Ishikawa (cell line): Measurements from ENCODE around the gene CABP7.

Source experiments
- CEBPB ChIP-seq: IDR thresholded peaks from 2 replicates; pipeline ENCODE4 v1.6.1; 2012
- CREB1 ChIP-seq: IDR thresholded peaks from 2 replicates; pipeline ENCODE4 v1.6.1; 2012; ENCODE audit warnings: low read depth
- EGR1 ChIP-seq: IDR thresholded peaks from 2 replicates; pipeline ENCODE4 v1.6.1; 2012
- EP300 ChIP-seq: IDR thresholded peaks from 2 replicates; pipeline ENCODE4 v1.6.1; 2012; ENCODE audit warnings: borderline replicate concordance
- FOXM1 ChIP-seq: IDR thresholded peaks from 2 replicates; pipeline ENCODE4 v1.6.1; 2012; ENCODE audit warnings: low read depth, borderline replicate concordance
- MAX ChIP-seq: IDR thresholded peaks from 2 replicates; pipeline ENCODE4 v1.6.1; 2012
- NFIC ChIP-seq: IDR thresholded peaks from 2 replicates; pipeline ENCODE4 v1.6.1; 2012
- RAD21 ChIP-seq: IDR thresholded peaks from 2 replicates; pipeline ENCODE4 v1.6.1; 2012; ENCODE audit warnings: low read depth
- TAF1 ChIP-seq: IDR thresholded peaks from 2 replicates; pipeline ENCODE4 v1.6.1; 2012; ENCODE audit warnings: low read depth, mild to moderate bottlenecking
- TCF12 ChIP-seq: IDR thresholded peaks from 2 replicates; pipeline ENCODE4 v1.6.1; 2012; ENCODE audit warnings: low read depth
- TEAD4 ChIP-seq: IDR thresholded peaks from 2 replicates; pipeline ENCODE4 v1.6.1; 2012
- USF1 ChIP-seq: IDR thresholded peaks from 2 replicates; pipeline ENCODE4 v1.6.1; 2012
- YY1 ChIP-seq: IDR thresholded peaks from 2 replicates; pipeline ENCODE4 v1.6.1; 2012; ENCODE audit warnings: low read depth
- ZBTB7A ChIP-seq: IDR thresholded peaks from 2 replicates; pipeline ENCODE4 v1.6.1; 2012; ENCODE audit warnings: low read depth
- TF ChIP-seq, protein P1 (sequence below): IDR thresholded peaks from 2 replicates; pipeline ENCODE4 v1.6.1; 2012; ENCODE audit warnings: low read depth, mild to moderate bottlenecking

Gene CABP7

DNA sequence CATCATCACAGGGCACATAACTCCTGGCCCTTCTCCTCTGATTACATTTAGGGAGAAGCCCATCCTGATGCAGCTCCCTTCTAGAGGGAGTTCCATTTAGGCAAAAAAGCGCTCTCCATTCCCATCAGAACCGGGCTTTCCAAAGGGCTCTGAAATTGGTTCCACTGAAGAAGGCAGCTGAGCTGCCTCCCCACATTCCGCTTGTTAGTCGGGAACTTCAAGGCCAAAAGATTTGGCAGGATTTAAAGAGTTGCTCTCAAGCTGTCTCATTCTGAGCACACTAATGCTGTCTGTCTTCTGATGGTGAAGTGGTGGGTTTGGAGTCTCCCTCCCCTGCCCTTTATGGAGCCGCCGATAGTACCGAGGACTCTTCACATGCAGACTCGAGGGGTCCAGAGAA, 26.6 kb upstream of the CABP7 start:
- TF ChIP-seq YY1 (no peak), EGR1 (no peak), RAD21 (no peak), NFIC (no peak), TEAD4 (no peak), MAX (no peak)
- TF ChIP-seq, protein P1, sequence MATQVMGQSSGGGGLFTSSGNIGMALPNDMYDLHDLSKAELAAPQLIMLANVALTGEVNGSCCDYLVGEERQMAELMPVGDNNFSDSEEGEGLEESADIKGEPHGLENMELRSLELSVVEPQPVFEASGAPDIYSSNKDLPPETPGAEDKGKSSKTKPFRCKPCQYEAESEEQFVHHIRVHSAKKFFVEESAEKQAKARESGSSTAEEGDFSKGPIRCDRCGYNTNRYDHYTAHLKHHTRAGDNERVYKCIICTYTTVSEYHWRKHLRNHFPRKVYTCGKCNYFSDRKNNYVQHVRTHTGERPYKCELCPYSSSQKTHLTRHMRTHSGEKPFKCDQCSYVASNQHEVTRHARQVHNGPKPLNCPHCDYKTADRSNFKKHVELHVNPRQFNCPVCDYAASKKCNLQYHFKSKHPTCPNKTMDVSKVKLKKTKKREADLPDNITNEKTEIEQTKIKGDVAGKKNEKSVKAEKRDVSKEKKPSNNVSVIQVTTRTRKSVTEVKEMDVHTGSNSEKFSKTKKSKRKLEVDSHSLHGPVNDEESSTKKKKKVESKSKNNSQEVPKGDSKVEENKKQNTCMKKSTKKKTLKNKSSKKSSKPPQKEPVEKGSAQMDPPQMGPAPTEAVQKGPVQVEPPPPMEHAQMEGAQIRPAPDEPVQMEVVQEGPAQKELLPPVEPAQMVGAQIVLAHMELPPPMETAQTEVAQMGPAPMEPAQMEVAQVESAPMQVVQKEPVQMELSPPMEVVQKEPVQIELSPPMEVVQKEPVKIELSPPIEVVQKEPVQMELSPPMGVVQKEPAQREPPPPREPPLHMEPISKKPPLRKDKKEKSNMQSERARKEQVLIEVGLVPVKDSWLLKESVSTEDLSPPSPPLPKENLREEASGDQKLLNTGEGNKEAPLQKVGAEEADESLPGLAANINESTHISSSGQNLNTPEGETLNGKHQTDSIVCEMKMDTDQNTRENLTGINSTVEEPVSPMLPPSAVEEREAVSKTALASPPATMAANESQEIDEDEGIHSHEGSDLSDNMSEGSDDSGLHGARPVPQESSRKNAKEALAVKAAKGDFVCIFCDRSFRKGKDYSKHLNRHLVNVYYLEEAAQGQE: no peak

- no peak for TF ChIP-seq MAX
- TF ChIP-seq FOXM1: no peak
- no peak for TF ChIP-seq TEAD4
- TF ChIP-seq ZBTB7A: no peak
- TF ChIP-seq TAF1: no peak
- TF ChIP-seq CREB1: no peak
- TF ChIP-seq, protein P1: no peak
- TF ChIP-seq EGR1: no peak
- TF ChIP-seq RAD21: no peak
- no peak for TF ChIP-seq USF1
- no peak for TF ChIP-seq CEBPB
- no peak for TF ChIP-seq EP300
- TF ChIP-seq TCF12: no peak
- TF ChIP-seq YY1: no peak
- no peak for TF ChIP-seq NFIC
These were observed 26.1 kb upstream of the CABP7 start for GRCh38 chr22:29693671-29694070.

DNA sequence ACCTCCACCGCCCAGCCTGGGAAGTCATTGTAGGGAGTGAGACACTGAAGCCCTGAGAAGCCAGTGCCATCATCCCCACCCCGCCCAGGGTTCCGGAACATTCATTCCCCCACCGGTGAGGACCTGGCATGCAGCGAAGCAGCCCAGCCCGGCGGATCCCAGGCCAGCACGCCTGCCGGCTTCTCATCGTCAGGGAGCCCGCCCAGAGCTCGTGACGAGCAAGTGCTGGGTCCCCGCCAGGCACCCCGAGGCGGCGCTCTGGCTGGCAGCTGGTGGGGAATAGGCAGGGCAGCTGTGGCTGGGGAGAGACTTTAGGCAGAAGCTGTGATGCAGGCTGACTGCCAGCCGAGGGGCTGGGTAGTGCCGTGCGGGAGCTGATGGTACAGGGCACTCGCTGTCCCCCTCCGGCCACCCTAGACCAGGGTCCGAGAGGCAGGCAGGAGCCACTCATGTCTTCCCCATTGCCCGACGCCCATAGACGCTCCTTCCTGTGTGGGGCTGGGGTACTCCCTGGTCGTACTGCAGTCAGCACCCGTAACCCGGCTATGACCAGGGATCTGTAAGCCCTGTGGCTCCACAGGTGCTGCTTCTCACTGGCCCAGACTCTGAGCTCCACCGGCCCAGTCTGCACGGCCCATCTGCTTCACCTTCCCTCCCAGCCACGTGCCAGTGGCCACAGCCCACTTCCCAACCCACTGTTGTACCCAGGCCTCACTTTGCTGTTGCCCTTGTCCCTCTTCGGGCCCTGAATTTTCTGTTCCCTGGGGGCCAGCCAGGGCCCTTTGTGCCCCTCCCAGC, 24.5 kb upstream of the CABP7 start:
- TF ChIP-seq NFIC (no peak), TEAD4 (no peak), EGR1 (no peak), TAF1 (no peak), CEBPB (no peak), USF1 (no peak), MAX (no peak), ZBTB7A (no peak), RAD21 (no peak), EP300 (no peak), YY1 (no peak), TCF12 (no peak), FOXM1 (no peak), CREB1 (no peak)
- TF ChIP-seq, protein P1: no peak

DNA sequence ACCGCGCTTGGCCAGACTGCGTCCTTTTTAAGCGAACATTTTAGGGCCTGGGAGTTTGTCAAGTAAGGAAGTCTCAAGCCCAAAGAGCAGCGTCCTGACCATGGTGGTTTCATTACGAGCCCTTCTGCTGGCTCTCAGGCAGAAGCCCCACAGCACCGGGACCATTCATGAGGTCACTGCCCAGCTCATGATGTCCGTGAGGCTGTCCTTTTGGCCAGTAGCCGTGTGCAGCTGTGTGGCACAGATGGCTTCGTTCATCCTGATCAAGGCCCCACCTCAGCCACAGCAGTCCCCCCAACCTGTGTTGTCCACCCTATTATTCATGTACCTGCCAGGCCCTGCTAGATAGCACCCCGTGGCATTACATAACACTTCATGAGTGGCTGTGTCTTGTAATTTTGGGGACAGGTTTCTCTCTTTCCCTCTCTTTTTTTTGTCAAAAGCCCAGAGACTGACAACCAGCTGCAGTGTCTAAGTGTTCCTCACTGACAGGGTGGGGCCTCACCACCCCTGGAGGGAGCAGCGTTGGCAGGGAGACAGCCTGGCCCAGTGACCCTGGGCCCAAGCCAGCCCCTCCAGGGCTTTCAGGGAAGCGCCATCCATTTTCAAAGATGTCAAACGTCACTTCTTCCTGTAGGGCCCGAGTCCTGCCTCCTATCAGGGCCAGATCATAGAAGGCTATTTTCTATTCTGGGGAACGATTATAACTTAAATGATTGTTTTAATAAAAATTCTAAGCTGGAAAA, 21.8 kb upstream of the CABP7 start:
- TF ChIP-seq MAX: no peak
